Ecto neural progenitor cell (in vitro differentiated cells): Measurements from ENCODE around the gene SRRM3.
"Not testable (repeated sequence)": the region's sequence is repeated elsewhere in the genome, so short reads cannot be mapped to it uniquely, and the experiment has no call there.

ENCODE experiments used
- DNase-seq: peaks from one replicate; pipeline ENCODE4 v3.0.0-alpha.2; 2018; ENCODE audit warnings: low spot score

Gene SRRM3

DNA sequence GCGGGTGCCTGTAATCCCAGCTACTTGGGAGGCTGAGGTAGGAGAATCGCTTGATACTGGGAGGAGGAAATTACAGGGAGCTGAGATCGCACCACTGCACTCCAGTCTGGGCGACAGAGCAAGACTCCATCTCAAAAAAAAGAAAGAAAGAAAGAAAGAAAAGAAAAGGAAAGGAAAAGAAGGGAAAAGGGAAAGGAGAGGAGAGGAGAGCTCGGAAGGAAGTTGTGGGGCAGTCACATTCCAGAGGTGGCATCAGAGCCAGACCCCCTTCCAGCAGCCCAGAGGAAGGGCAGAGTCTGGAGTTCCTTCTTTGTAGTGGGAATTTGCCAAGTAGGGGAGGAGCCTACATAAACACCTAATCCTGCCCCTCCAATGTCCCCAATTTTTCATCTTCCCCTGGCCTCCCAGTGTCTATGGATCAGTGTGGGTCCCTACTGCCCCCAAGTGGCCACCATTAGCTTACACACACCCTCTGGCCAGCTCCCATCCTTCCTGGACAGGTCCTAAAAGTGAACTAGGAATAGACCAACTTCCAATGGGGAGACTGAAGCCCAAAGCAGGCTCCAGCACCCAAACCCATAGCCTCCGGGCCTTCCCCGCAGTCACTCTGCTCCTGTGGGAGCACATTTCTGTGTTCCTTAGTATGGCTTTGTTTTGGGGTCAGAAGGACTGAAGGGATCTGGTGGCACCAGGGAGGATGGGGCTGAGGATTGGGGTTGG is 61.1 kb downstream of the SRRM3 start:
- peak; percentile 76 for DNase-seq

DNA sequence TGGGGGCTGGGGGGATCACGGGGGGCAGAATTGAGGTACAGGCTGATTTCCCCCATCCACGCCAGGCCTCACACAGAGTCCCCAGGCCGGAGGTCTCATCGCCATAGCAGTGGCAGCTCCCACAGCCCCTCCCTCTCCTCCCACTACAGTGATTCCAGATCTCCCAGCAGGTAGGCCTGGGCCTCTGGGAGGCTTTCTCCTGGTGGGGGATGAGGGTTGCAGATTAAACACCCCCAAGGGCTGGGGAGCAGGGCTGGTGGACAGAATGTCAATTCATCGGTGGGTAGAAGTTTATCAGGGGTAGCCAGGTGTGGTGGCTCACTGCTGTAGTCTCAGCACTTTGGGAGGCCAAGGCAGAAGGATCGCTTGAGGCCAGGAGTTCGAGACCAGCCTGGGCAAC is 63.6 kb downstream of the SRRM3 start:
- DNase-seq, result no peak

DNA sequence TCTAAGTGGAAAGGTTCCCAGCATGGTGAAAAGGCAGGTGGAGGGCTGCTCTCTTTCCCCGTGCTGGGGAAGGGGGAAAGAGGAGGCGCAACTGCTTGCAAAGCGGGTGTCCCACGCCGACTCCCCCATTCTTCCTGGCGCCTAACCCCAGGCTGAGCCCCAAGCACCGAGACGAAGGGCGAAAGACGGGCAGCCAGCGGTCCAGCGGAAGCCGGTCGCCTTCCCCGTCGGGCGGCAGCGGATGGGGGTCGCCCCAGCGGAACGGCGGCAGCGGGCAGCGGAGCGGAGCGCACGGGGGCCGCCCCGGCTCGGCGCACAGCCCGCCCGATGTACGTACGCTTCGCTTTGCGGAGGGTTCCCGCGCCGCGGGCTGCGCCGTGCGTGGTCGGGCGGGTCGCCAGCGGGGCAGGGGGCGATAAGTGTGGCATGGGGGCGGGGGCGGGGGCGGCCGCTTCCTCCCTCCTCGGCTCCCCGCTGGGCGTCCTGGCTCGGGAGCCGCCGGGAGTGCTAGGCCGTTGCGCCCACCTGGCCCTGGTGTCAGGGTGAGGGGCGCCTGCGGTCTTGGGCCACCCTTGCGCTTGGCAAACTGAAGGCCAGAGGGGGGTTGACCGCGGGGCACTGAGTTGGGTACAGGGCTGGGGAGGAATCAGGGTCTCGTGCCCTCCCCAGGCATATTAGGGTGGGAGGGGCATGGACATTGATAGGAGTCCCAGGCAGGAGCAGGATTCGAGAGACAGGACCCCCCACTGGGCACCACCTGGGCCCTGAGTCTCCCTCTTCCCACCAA is 65.6 kb downstream of the SRRM3 start:
- DNase-seq, result peak; percentile 69

DNA sequence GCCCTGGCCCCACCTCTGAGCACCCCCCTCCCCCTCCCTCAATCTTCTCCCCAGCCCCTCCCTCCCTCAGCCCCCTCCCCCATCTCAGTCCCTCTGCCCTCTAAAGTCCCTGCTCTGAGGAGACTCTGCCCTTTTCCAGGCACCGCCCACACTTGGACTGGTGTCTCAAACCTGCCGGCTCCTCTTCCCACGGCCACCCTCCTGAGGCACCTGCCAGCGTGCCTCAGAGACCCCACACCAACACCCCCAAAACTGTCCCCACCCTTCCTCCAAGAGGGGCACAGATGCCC is 66.1 kb downstream of the SRRM3 start:
- DNase-seq, result no peak

DNA sequence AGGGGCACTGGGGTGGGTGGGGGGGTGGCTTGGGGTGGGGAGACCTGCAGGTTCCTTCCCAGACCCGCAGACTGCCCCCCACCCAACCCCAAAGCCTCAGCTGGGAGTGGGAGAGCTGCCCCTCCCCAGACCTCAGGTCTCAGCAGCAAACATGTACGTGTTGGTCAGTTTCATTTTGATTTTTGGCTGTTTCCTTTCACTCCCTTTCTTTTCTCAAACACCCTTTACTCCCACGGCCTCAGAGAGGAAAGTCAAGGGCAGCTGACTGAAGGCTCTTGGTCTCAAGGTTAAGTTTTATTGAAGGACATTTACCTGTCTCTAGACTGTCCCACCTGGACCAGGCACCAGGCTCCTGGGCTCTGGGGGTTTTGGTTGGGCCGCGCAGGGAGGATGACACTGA is 66.7 kb downstream of the SRRM3 start:
- DNase-seq, result no peak

DNA sequence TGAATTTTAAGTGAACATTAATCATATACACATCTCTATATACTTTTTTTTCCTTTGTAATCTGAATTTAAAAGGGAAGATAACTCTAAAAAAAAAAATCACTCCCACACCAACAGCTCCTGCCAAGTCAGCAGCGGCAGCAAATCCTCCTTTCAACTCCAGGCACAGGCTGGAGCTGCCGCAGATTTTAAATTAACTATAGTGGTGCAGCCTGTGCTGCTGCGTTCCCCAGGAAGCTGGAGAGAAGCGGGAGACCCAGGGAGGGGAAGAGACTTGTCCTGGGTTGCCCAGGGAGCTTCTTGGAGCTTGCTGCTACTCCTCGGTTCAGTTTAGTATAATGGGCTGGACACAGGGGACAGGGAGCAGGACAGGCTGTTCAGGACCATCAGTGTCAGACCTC is 68.2 kb downstream of the SRRM3 start:
- no peak for DNase-seq

GRCh38 chr7:76271384-76271783 is 69.7 kb downstream of the SRRM3 start:
- DNase-seq, result not testable (repeated sequence)

GRCh38 chr7:76272142-76272541 is 70.4 kb downstream of the SRRM3 start:
- DNase-seq, result no peak

DNA sequence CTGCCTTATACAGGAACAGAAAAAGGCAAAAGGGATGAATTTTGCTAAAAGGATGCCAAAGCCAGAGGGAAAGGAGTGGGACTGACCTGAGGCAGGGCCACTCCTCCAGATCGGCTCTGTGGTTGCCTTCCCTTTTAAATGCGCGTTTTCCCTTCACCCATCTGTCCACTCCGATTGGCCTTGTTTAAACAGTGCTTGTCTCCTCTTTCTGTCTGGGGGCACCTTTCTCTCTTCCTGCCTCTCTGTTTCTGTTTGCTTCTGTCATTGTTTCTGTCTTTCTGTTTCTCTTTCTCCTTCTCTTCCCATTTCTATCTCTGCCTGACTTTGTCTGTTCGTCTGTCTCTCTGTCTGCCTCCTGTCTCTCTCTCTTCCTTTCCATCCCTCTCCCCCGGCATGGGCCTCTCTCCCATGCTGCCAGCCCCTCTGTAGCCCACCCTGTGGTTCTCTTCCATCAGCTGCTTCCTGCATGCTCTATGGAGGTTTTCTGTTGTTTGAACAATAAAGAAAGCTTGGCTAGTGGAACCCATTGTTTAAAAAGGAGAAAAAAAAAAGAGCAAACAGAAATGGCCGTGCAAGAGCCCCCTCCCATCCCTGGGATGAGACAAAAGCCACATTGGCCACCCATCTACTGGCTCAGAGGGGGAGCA is 71.3 kb downstream of the SRRM3 start:
- no peak for DNase-seq

- no peak for DNase-seq
Observed at GRCh38 chr7:76273503-76273902, 71.8 kb downstream of the SRRM3 start.

- DNase-seq, result no peak
Observed at GRCh38 chr7:76278540-76278939, 76.8 kb downstream of the SRRM3 start.

DNA sequence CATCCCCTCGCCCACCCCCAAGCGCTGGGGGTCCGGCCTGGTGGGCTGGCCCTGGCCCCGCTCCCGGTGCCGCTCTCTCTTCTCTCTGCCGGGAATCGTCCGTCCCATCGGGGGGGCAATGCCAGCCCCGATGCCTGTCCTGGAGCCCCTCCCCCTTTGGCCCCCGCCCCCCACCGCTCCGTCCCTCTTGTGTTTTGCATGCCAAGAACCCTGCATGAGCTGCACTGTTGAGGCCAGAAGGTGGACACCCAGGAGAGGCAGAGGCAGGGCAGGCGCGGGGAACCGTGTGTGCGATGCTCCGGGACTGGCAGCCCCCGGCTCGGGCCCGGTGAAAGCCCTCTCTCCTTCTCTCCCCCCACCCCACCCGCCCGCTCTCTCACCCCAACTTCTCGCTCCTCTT is 78.7 kb downstream of the SRRM3 start:
- DNase-seq, result peak; percentile 56

GRCh38 chr7:76281006-76281705 is 79.5 kb downstream of the SRRM3 start:
- DNase-seq, result peak; percentile 41

- peak; percentile 55 for DNase-seq
Observed at GRCh38 chr7:76281706-76282343, 80.1 kb downstream of the SRRM3 start.

- peak; percentile 82 for DNase-seq
Observed at GRCh38 chr7:76282344-76283253, 80.9 kb downstream of the SRRM3 start.

DNA sequence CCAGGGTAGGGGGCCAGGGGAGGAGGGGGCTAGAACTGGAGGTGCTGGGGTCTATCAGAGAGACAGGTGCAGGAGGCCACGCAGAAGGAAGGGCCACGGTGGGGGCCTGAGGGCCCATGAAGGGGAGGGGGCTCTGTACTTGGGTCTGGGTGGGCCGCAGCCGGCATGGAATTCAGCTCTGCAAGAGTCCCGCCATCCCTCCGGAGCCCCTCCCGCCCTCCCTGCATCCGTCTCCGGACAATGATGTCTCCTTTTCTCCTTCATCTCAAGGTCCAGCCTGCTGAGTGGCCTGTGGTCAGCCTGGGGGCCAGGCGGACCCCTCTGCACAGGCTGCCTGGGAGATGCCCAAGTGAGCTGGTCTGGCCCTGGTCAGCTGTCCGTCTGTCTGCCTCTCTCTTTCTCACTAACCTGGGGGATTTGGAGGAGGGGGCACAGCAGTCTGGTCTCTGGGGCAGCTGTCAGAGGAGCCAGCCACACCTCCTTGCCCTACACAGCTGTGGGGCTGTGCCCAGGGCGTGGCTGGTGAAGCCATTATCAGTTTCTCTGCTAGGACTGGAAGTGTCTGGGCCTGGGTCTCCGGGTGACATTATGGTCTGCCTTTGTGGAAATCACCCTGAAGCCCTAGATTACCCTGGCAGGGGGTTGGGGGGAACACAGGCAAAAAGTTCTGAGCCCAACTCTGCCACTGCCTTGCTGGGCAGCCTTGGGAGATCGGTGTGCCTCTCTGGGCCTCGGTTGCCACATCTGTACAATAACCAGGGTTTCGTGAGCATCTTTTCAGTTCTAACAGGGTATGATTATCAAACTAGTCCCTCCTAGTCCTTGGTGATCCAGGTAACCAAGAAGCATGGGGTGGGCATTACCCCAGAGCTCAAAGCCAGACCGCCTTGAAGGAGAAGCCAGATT is 81.8 kb downstream of the SRRM3 start:
- peak; percentile 52 for DNase-seq

DNA sequence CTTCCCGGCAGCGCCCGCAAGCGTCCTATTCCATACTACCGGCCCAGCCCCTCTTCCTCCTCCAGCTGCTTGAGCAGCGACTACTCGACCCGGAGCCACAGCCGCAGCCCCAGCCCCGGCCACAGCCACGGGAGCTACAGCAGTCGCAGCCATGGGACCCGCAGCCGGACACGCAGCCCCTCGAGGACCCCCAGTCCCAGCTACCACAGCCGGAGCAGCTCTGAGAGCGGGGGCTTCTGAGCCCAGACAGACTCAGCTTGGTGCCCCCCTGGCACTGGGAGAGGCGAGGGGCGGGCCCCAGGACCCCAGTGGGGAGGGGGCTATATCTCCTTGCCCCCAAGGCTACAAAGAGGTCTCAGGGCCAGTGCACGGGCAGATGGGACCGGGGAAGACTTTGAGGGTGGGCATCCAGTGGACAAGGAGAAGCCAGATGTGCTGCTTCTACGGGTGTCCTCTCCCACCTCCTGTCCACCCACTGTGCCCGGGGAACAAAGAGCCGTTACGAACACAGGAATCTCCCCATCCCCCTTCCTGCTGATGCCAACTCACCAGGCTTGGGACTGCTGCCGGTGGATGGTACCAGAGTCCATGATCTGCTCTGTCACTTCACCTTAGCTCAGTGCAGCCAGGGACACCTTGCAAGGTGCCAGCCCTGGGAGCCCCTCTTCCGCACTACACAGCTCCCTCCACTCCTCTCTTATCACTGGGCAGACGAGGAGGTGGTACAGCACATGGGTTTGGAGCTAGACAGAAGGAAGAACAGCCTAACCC is 84.1 kb downstream of the SRRM3 start:
- DNase-seq, result no peak

DNA sequence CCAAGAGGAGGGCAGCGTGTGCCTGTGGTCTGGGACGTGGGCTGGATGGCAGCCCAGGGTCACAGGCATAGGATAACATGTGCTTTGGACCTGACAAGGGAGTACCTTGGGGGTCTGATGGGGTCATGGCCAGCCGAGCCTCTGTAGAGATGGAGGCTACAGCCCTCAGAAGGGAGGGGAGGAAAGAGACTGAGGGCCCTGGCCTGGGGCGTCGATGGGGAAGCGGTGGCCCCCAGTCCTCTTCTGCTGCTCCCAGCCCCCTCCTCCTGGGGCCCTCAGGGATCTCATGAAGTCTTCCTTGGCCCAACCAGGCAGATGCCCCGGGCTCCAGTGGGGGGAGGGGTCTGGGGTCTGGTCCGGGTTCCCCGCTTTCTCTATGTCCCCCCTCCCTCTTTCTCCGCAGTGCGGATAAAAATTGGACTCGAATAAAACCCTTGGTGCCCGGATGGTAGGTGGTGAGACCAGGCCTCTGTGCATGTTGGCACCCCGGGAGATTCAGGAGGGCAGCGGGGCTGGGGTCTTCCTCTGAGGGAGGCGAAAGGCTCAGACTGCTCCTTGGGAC is 85.2 kb downstream of the SRRM3 start:
- DNase-seq, result no peak

GRCh38 chr7:76290847-76291350 is 89.2 kb downstream of the SRRM3 start:
- not testable (repeated sequence) for DNase-seq
